GM04503 (cell line): ENCODE measurements around the gene UBXN11.
A peak's percentile ranks its signal among the peaks of the same experiment; 100 is the strongest.

Source experiments
- DNase-seq: peaks from one replicate; pipeline ENCODE4 v3.0.0-alpha.2; 2012; ENCODE audit warnings: low read depth

Gene UBXN11

GRCh38 chr1:26268290-26269197, 37.9 kb downstream of the UBXN11 start:
- no peak for DNase-seq

DNA sequence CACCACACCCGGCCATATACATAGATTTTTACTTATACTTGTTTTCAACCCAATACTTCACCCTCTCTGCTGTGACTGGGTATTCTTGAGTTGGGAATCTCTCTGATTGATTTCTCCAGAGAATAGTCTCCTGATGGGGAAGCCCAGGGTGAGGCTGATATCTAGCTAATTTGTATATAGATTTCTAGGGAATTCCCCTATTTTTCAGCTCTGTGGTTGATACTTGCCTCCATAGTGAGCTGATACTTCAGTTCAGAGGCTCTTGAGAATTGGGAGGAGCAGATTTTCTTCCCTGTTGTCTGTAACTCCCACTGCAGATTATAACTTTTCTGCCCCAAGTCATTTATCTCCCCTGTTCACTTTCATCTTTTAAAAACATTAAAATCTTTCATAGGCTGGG, 41.0 kb downstream of the UBXN11 start:
- DNase-seq, result no peak

DNA sequence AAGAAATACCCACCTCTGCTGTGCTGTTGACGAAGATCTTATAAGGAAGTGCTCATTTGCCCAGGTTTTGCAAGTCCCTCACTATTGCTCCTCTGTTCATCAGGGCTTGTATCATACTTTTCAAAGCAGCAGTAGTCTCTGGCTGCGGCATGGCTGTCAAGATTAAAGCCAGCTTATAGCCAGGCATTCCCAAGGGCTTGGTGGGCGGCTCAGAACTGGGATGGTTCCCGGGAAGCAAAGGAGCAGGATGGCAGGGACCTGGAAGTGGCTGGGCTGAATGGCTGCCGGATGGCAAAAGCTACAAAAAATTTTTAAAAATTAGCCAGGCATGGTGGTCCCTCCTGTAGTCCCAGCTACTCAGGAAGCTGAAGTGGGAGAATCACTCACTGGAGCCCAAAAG, 43.2 kb downstream of the UBXN11 start:
- DNase-seq, result no peak

DNA sequence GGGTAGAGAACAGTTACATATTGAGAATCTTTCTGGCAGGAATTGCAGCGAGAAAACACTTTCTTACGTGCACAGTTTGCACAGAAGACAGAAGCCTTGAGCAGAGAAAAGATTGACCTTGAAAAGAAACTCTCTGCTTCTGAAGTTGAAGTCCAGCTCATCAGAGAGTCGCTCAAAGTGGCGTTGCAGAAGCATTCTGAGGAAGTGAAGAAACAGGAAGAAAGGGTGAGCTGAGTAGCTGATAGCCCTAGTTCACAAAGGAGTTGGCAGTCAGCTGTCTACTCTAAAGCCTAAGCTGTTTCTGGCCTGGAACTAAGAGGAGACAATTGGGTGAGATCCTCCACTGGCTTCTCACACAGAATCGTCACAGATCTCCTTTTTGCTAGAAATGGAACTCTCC, 46.9 kb downstream of the UBXN11 start:
- no peak for DNase-seq

DNA sequence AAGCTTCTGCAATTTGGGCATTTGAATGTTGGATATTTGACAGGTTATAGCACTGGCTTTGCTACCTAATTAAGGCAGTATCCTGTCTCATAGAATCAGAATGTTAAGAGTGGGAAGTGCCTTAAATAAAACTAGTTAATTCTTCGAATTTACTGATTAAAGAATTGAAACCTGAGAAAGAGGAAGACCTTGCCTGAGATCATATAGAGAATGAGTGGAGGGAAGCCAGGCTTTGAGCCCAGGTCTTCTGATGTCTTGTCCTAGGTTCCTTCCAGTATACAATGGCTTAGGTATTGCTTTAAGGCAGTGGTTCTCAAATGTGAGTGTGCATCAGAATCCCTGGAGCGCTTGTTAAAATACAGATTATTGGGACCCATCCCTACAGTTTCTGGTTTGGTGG, 47.4 kb downstream of the UBXN11 start:
- DNase-seq, result no peak

- no peak for DNase-seq
Measured at GRCh38 chr1:26257222-26257621, 49.2 kb downstream of the UBXN11 start.

DNA sequence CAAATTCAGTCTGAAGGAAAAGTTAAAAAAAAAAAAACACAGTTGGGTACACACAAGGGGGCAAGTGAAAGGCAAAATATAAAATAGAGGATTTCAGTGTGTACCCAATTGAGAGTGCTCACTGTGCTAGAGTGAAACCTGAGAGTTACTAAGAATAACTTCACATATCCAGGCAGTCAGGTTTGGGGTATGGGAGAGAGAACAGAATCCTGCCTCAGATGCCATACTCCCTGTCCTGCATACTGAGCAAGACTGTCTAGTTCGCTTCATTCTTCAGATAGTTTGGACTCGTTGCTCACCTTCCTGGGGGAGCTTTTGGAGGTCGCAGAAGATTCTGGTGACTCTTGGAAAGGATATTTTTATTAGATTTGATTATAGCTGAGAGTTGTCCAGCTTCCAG, 52.0 kb downstream of the UBXN11 start:
- no peak for DNase-seq

- DNase-seq, result no peak
Measured at GRCh38 chr1:26252718-26253117, 53.7 kb downstream of the UBXN11 start.

GRCh38 chr1:26239936-26240335, 66.5 kb downstream of the UBXN11 start:
- DNase-seq, result peak; percentile 25

GRCh38 chr1:26237230-26237966, 69.0 kb downstream of the UBXN11 start:
- no peak for DNase-seq

GRCh38 chr1:26234644-26235370, 71.6 kb downstream of the UBXN11 start:
- no peak for DNase-seq

DNA sequence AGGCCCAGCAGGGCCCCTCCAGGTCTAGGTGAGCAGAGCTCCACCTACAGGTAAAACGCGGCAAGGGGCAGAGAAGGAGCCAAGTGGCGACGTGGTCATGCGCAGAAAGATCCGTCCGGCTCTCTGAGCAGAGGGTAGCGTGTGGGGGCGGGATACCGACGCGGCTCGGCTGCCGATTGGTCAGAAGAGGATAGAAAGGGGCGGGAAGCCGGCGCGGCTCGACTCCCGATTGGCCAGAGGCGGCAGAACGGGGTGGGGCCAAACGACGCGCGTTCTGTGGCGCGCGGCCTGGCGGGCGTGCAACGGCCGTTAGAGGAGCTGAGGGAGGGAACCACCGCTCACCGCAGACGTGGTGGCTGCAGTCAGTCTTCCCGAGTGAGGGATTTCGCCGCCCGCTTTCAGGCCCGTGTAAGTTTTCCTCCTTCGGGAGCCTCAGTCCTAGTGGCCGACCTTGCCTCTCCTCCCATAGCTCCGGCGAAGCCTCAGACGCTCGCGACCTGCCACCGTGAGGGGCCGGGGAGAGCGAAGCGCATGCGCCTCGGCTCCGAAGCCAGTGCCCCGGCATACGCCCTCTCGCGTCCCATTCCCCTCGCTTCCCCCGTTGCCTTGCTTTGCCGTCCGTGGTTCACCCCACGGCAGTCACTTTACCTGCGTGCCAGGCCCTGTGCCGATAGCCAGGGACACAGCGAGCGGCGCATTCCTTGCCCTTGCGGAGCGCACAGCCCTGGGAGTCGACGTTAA, 72.4 kb downstream of the UBXN11 start, which contains the start of gene CEP85:
Gene CEP85 (plus strand): TSS at position 298 of the 741 bp plus-strand sequence. CDS start 5,584 bp downstream, outside the sequence.
- DNase-seq, result peak; percentile 65
